BJ (cell line): ENCODE measurements around the gene NRIP2. TPM values are rescaled to one million over a fixed set of nuclear protein-coding genes. Genes with fewer than 3 reads are reported as not detected.

Experiments used
- CTCF ChIA-PET: fragments of 350-600 bp; formaldehyde crosslinking; extraction: SDS; loops from one replicate; lab custom pipeline; 2021; ENCODE audit warnings: antibody characterized with exemption, inconsistent platforms; lab: Yijun Ruan, JAX
- POLR2A ChIA-PET: fragments of 300-600 bp; sonication (Branson Sonifier 250); formaldehyde crosslinking; extraction: SDS; loops from one replicate; lab custom pipeline; 2021; ENCODE audit warnings: antibody characterized with exemption; lab: Charles Lee
- DNase-seq: peaks from one replicate; pipeline ENCODE4 v3.0.0-alpha.2; 2011; ENCODE audit warnings: low read depth
- H3K27me3 ChIP-seq: 2 replicates; pipeline ENCODE4 v1.6.0; 2011; ENCODE audit warnings: low read length; ENCODE audit not compliant: control insufficient read depth, insufficient read depth
- H3K36me3 ChIP-seq: 2 replicates; pipeline ENCODE4 v1.5.1; 2011; ENCODE audit warnings: low read length; ENCODE audit not compliant: control insufficient read depth, insufficient read depth
- H3K4me3 ChIP-seq: 2 replicates; pipeline ENCODE4 v1.5.1; 2011; ENCODE audit warnings: low read depth, mild to moderate bottlenecking, control low read depth, low read length
- CTCF ChIP-seq: IDR thresholded peaks from 2 replicates; pipeline ENCODE4 v1.5.1; 2011; ENCODE audit warnings: low read depth, mild to moderate bottlenecking, control low read depth, inconsistent platforms, low read length, moderate library complexity; ENCODE audit not compliant: insufficient read depth
- polyA plus RNA-seq: library from polyadenylated mRNA; depleted of rRNA; stranded (reverse); fragments of >200 nt; gene quantifications from 2 replicates; pipeline ENCODE4 v1.2.3, GENCODE V29; 2011

The NRIP2 gene
- polyA plus RNA-seq, 1 experiment = not detected

- POLR2A ChIA-PET = no interaction called here
- no peak for TF ChIP-seq CTCF
These were observed 10.0 kb upstream of the NRIP2 start for GRCh38 chr12:2844786-2845185.

DNA sequence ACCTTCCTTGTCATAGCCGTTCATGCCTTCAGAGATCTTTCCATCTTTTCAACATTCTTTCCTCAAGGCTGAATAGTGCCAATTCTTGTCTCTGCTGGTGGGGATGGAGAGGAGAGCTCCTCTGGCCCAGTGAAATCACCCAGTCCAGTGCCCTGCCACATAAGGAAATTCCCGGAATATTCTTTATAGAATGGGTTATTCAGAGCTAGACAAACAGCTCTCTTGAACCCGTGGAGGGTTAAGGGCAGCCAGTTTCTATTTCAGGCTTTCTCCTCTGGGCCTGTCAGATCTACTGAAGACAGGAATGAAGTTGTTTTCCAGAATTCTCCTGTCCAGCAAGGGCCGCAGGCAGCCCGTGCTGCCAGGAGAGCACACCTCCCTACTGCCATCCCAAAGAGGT lies 8.1 kb upstream of the NRIP2 start:
- H3K27me3 ChIP-seq = no peaks in the 10 kb centered on the region
- no peaks in the 10 kb centered on the region for H3K36me3 ChIP-seq
- DNase-seq = no peak
- POLR2A ChIA-PET = no interaction called here
- no peak for TF ChIP-seq CTCF
- CTCF ChIA-PET = interaction anchor here (1.0 kb wide), 1 partner anchor 11 kb away, joined by 3 read pairs; no protein-coding TSS in a partner anchor
- no peak overlapping the region for H3K4me3 ChIP-seq

More at GRCh38 chr12:2844786-2845185, 10.0 kb upstream of the NRIP2 start:
- H3K36me3 ChIP-seq = no peaks in the 10 kb centered on the region; the same call in 1 of the 2 replicates
- CTCF ChIA-PET = interaction anchor here (0.6 to 3.5 kb wide), 9 partner anchors 9 to 197 kb away, joined by 3 to 27 read pairs (median 4); partner anchors contain the start of gene TEX52
- no peak overlapping the region for H3K4me3 ChIP-seq
- no peaks in the 10 kb centered on the region for H3K27me3 ChIP-seq
- DNase-seq = no peak

DNA sequence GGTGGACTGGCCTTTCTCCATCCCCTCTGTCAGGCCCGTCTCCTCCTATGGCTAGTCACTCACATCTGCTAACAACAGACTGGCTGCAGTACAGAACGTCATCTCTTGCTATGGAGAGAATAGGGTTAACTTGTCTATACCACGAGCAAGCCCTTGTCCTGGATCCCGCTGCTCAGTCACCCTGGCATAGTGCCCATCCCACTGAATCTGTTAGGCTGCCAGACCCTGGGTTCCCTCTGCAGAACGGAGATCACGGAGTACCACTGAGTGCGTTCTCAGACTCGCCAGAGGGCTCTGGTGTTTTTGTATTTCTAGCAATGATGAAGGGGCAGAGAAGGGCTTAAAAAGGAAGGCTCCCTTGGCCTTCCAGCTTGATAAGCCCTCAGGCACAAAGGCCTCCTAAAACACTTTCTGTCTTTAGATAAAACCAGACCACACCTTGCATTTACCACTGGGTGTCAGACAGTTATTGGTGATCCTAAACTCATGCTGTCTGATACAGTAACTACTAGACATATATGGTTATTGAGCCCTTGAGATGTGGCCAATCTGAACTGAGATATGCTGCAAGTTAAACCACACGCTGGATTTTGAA lies 6.3 kb upstream of the NRIP2 start:
- Histone ChIP-seq H3K4me3 (no peak overlapping the region), H3K27me3 (no peaks in the 10 kb centered on the region), H3K36me3 (no peaks in the 10 kb centered on the region)
- TF ChIP-seq CTCF = no peak
- DNase-seq = no peak
- ChIA-PET POLR2A (no interaction called here), CTCF (no interaction called here)

DNA sequence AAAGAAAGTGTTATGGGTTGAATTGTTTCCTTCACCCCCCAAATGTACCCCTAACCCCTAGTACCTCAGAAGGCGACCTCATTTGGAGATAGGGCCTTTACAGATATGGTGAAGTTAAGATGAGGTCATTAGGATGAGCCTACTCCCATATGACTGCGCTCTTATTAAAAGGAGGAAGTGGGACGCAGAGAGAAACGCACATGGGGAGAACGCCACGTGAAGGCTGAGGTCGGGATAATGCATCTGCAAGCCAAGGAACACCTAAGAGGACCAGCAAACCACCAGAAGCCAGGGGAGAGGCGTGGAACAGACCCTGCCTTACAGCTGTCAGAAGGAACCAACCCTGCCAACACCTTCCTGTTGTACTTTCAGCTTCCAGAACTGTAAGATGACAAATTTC lies 1.7 kb upstream of the NRIP2 start:
- ChIA-PET CTCF (interaction anchor here (1.0 to 1.9 kb wide), 2 partner anchors 8 to 198 kb away, joined by 3 to 6 read pairs; no protein-coding TSS in a partner anchor), POLR2A (no interaction called here)
- DNase-seq = no peak
- TF ChIP-seq CTCF = no peak
- no peaks in the 10 kb centered on the region for H3K36me3 ChIP-seq
- H3K27me3 ChIP-seq = peaks cover 2% of the 10 kb centered on the region
- no peak overlapping the region for H3K4me3 ChIP-seq

DNA sequence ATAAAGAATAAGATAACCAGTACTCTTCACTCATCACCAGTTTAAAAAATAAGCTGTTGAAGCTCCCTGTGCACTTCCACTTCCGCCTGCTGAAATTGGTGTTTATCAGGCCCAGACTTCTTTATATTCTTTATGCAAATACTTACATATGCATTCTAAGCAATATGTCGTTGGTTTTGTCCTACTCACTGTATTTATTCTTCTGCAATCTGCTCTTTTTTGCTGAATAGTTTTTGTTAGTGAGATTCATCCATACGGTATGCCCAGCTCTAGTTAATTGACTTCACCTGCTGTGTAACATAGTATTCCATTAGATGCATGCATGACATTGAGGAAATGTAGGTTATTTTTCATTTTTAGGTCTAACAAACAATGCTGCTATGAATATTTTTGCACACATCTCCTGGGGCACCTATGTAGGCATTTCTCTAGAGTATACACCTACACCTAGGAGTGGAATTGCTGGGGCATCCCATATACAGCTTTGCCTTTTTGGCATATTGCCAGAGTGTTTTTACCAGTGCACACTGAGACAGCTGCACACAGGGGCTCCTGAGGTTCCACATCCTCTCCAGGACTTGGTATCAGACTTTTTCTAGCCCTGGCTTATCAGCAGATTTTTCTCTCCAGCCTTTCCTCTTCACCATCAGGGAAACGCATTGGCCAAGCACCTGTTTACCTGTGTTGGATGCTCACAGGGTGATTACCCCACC lies 1.0 kb upstream of the NRIP2 start:
- H3K36me3 ChIP-seq = no peaks in the 10 kb centered on the region
- POLR2A ChIA-PET = interaction anchor here (0.5 kb wide), 1 partner anchor 10 kb away, joined by 3 read pairs; no protein-coding TSS in a partner anchor
- no peak for TF ChIP-seq CTCF

More for the DNA sequence above, 1.0 kb upstream of the NRIP2 start:
- CTCF ChIA-PET = interaction anchor here (0.6 to 1.9 kb wide), 5 partner anchors 9 to 223 kb away, joined by 3 to 6 read pairs (median 3); no protein-coding TSS in a partner anchor
- Histone ChIP-seq H3K27me3 (peaks cover 2% of the 10 kb centered on the region), H3K4me3 (no peak overlapping the region)
- DNase-seq = no peak
